Caco-2 (cell line): ENCODE results near the gene ATRAID. TPM values are rescaled to one million over a fixed set of nuclear protein-coding genes. Genes with fewer than 3 reads are reported as not detected.

ENCODE experiments used
- BruUV-seq: library from RNA; stranded (reverse); fragments of 400-500 nt; replicated peaks from 2 replicates; lab custom pipeline; 2021; lab: Mats Ljungman, UMichigan
- CTCF ChIA-PET: fragments of 300-600 bp; sonication (Branson Sonifier 250); formaldehyde crosslinking; loops from one replicate; lab custom pipeline; 2022; ENCODE audit warnings: antibody characterized with exemption; lab: Charles Lee
- POLR2A ChIA-PET: fragments of 300-600 bp; sonication (Branson Sonifier 250); formaldehyde crosslinking; loops from one replicate; lab custom pipeline; 2022; ENCODE audit warnings: antibody characterized with exemption; lab: Charles Lee
- DNase-seq, 2 experiments: peaks; one replicate each; pipeline versions ENCODE4 v3.0.0 to v3.0.0-alpha.2; 2020 to 2022
- H3K27me3 ChIP-seq: replicated peaks from 2 replicates; pipeline ENCODE4 v1.6.0; 2011; ENCODE audit warnings: low read length; ENCODE audit not compliant: control insufficient read depth, insufficient read depth
- H3K36me3 ChIP-seq: 2 replicates; pipeline ENCODE4 v1.5.1; 2011; ENCODE audit warnings: low read length; ENCODE audit not compliant: control insufficient read depth, insufficient read depth
- H3K4me1 ChIP-seq: fragments of 250-450 bp; sonication (Bioruptor Pico); 2 replicates; pipeline ENCODE4 v1.5.1; 2020; ENCODE audit warnings: mild to moderate bottlenecking
- H3K4me3 ChIP-seq: 2 replicates; pipeline ENCODE4 v1.5.1; 2011; ENCODE audit warnings: low read depth, mild to moderate bottlenecking, control low read depth, low read length
- H3K9me3 ChIP-seq: fragments of 250-450 bp; sonication (Bioruptor Pico); 2 replicates; pipeline ENCODE4 v1.5.1; 2020; ENCODE audit warnings: mild to moderate bottlenecking, moderate library complexity
- H3K27ac Mint-ChIP-seq: one replicate; pipeline ENCODE4 v1.8.0; 2022; ENCODE audit warnings: mixed read lengths; ENCODE audit not compliant: unreplicated experiment
- H3K27me3 Mint-ChIP-seq: one replicate; pipeline ENCODE4 v1.8.0; 2022; ENCODE audit warnings: mixed read lengths; ENCODE audit not compliant: insufficient read depth, unreplicated experiment
- H3K36me3 Mint-ChIP-seq: one replicate; pipeline ENCODE4 v1.8.0; 2022; ENCODE audit warnings: mild to moderate bottlenecking, mixed read lengths; ENCODE audit not compliant: insufficient read depth, unreplicated experiment
- H3K4me1 Mint-ChIP-seq: one replicate; pipeline ENCODE4 v1.8.0; 2022; ENCODE audit warnings: low read depth, mixed read lengths; ENCODE audit not compliant: unreplicated experiment
- H3K4me3 Mint-ChIP-seq: one replicate; pipeline ENCODE4 v1.8.0; 2022; ENCODE audit warnings: mild to moderate bottlenecking, moderate library complexity, mixed read lengths; ENCODE audit not compliant: unreplicated experiment
- H3K9me3 Mint-ChIP-seq: one replicate; pipeline ENCODE4 v1.8.0; 2022; ENCODE audit warnings: mixed read lengths; ENCODE audit not compliant: unreplicated experiment
- CTCF ChIP-seq, 2 experiments: fragments of 200-600 bp in 1 of 2; IDR thresholded peaks; 1 replicate in 1 of 2; 2 replicates in 1 of 2; pipeline versions ENCODE4 v1.5.1 to v1.8.0; 2011 to 2022; ENCODE audit warnings: antibody characterized with exemption in 1 of 2, control low read depth in 1 of 2, inconsistent platforms in 1 of 2, low read depth in 1 of 2, low read length in 1 of 2, mild to moderate bottlenecking in 1 of 2, moderate library complexity in 1 of 2; ENCODE audit not compliant: insufficient read depth in 1 of 2, severe bottlenecking in 1 of 2, unreplicated experiment in 1 of 2
- intact Hi-C: fragments of 100-400 bp; cut with micrococcal nuclease; formaldehyde crosslinking; loops from one replicate; pipeline ENCODE4 v1.10.0; 2022; ENCODE audit not compliant: unreplicated experiment
- total RNA-seq: library from RNA; stranded (reverse); gene quantifications from 2 replicates; pipeline ENCODE4 v1.2.3, GENCODE V29; 2022

The ATRAID gene
- total RNA-seq, 1 experiment from 2014 or later = 157 TPM

- H3K4me3 Mint-ChIP-seq = no peak overlapping the region
- H3K36me3 ChIP-seq = no peaks in the 10 kb centered on the region
- TF ChIP-seq CTCF (IDR thresholded peaks at IDR 0.05; ENCODE audit: insufficient read depth in 1 of 2, low read depth in 1 of 2, low read length in 1 of 2, severe bottlenecking in 1 of 2, unreplicated experiment in 1 of 2) = no peak
- H3K4me1 Mint-ChIP-seq = peaks cover 13% of the 10 kb centered on the region
- H3K27me3 ChIP-seq = no peaks in the 10 kb centered on the region
- DNase-seq = no peak
- H3K4me3 ChIP-seq = no peak overlapping the region
- BruUV-seq = no TSS peak
- H3K36me3 Mint-ChIP-seq = peaks cover 5% of the 10 kb centered on the region
- H3K9me3 Mint-ChIP-seq = no peaks in the 10 kb centered on the region
- no peaks in the 10 kb centered on the region for H3K9me3 ChIP-seq
- peaks cover 13% of the 10 kb centered on the region for H3K4me1 ChIP-seq
- ChIA-PET CTCF (no interaction called here), POLR2A (no interaction called here)
- intact Hi-C loops = no loop called here
- H3K27me3 Mint-ChIP-seq = no peaks in the 10 kb centered on the region
- no peak overlapping the region for H3K27ac Mint-ChIP-seq
Observed at GRCh38 chr2:27164960-27165763, 46.7 kb upstream of the ATRAID start.

- no peaks in the 10 kb centered on the region for H3K4me1 Mint-ChIP-seq
- Histone ChIP-seq H3K27me3 (no peaks in the 10 kb centered on the region), H3K36me3 (no peaks in the 10 kb centered on the region), H3K4me3 (no peak overlapping the region), H3K9me3 (no peaks in the 10 kb centered on the region), H3K4me1 (no peaks in the 10 kb centered on the region)
- H3K9me3 Mint-ChIP-seq = no peaks in the 10 kb centered on the region
- no TSS peak for BruUV-seq
- CTCF ChIA-PET = interaction anchor here (0.7 to 1.8 kb wide), 6 partner anchors 17 to 76 kb away, joined by 3 to 9 read pairs (median 4); no protein-coding TSS in a partner anchor
- no peak for DNase-seq
- H3K27me3 Mint-ChIP-seq = no peaks in the 10 kb centered on the region
- H3K36me3 Mint-ChIP-seq = no peaks in the 10 kb centered on the region
- H3K27ac Mint-ChIP-seq = no peak overlapping the region
- intact Hi-C loops = loop anchor here (1.0 kb wide), 1 partner anchor 21 kb away; no protein-coding TSS in a partner anchor
- TF ChIP-seq CTCF (IDR thresholded peaks at IDR 0.05; ENCODE audit: insufficient read depth in 1 of 2, low read depth in 1 of 2, low read length in 1 of 2, severe bottlenecking in 1 of 2, unreplicated experiment in 1 of 2) = no peak
- POLR2A ChIA-PET = no interaction called here
- no peak overlapping the region for H3K4me3 Mint-ChIP-seq
Observed at GRCh38 chr2:27170581-27171337, 41.1 kb upstream of the ATRAID start.

- no peaks in the 10 kb centered on the region for H3K27me3 ChIP-seq
- ChIA-PET POLR2A (no interaction called here), CTCF (interaction anchor here (0.7 to 1.0 kb wide), 2 partner anchors 20 to 77 kb away, joined by 3 to 4 read pairs; no protein-coding TSS in a partner anchor)
- H3K4me1 Mint-ChIP-seq = no peaks in the 10 kb centered on the region
- no peaks in the 10 kb centered on the region for H3K27me3 Mint-ChIP-seq
- H3K9me3 ChIP-seq = no peaks in the 10 kb centered on the region
- no TSS peak for BruUV-seq
- H3K4me1 ChIP-seq = no peaks in the 10 kb centered on the region
- no peaks in the 10 kb centered on the region for H3K36me3 ChIP-seq
- no peak for TF ChIP-seq CTCF (IDR thresholded peaks at IDR 0.05; ENCODE audit: insufficient read depth in 1 of 2, low read depth in 1 of 2, low read length in 1 of 2, severe bottlenecking in 1 of 2, unreplicated experiment in 1 of 2)
- no peaks in the 10 kb centered on the region for H3K9me3 Mint-ChIP-seq
- no peak overlapping the region for H3K27ac Mint-ChIP-seq
- no peak for DNase-seq
- no peak overlapping the region for H3K4me3 ChIP-seq
- H3K36me3 Mint-ChIP-seq = no peaks in the 10 kb centered on the region
- intact Hi-C loops = no loop called here
- no peak overlapping the region for H3K4me3 Mint-ChIP-seq
Observed at GRCh38 chr2:27171351-27171848, 40.4 kb upstream of the ATRAID start.
